Fibroblast of skin of right quadriceps (primary cell): ENCODE measurements around the gene SMURF1.

Experiments used
- DNase-seq: peaks from one replicate; pipeline ENCODE4 v3.0.0-alpha.2; 2013

The SMURF1 gene

GRCh38 chr7:99141334-99141733 is 2.6 kb downstream of the SMURF1 start:
- no peak for DNase-seq

- no peak for DNase-seq
Measured at GRCh38 chr7:99140813-99141212, 3.1 kb downstream of the SMURF1 start.

GRCh38 chr7:99139036-99139435 is 4.9 kb downstream of the SMURF1 start:
- peak; percentile 58 for DNase-seq

GRCh38 chr7:99137411-99138180 is 6.3 kb downstream of the SMURF1 start:
- peak; percentile 90 for DNase-seq

GRCh38 chr7:99135938-99136337 is 8.0 kb downstream of the SMURF1 start:
- no peak for DNase-seq

- DNase-seq = no peak
Measured at GRCh38 chr7:99133766-99134564, 9.9 kb downstream of the SMURF1 start.

- peak; percentile 32 for DNase-seq
Measured at GRCh38 chr7:99132595-99133321, 11.2 kb downstream of the SMURF1 start.

GRCh38 chr7:99131290-99131689 is 12.6 kb downstream of the SMURF1 start:
- DNase-seq = no peak

GRCh38 chr7:99129536-99129935 is 14.4 kb downstream of the SMURF1 start:
- no peak for DNase-seq

- no peak for DNase-seq
Measured at GRCh38 chr7:99129001-99129400, 14.9 kb downstream of the SMURF1 start.

GRCh38 chr7:99128076-99128950 is 15.6 kb downstream of the SMURF1 start:
- no peak for DNase-seq

GRCh38 chr7:99127636-99128035 is 16.3 kb downstream of the SMURF1 start:
- DNase-seq = no peak

- DNase-seq = no peak
Measured at GRCh38 chr7:99126921-99127553, 16.9 kb downstream of the SMURF1 start.

- no peak for DNase-seq
Measured at GRCh38 chr7:99125505-99125865, 18.4 kb downstream of the SMURF1 start.

GRCh38 chr7:99124751-99125504 is 19.0 kb downstream of the SMURF1 start:
- no peak for DNase-seq

GRCh38 chr7:99124236-99124635 is 19.7 kb downstream of the SMURF1 start:
- no peak for DNase-seq

- no peak for DNase-seq
Measured at GRCh38 chr7:99123571-99124033, 20.3 kb downstream of the SMURF1 start.

- no peak for DNase-seq
Measured at GRCh38 chr7:99122762-99123161, 21.1 kb downstream of the SMURF1 start.

- peak; percentile 85 for DNase-seq
Measured at GRCh38 chr7:99121496-99122021, 22.3 kb downstream of the SMURF1 start.

- DNase-seq = no peak
Measured at GRCh38 chr7:99120916-99121315, 23.0 kb downstream of the SMURF1 start.

- DNase-seq = no peak
Measured at GRCh38 chr7:99120501-99120900, 23.4 kb downstream of the SMURF1 start.
